GM08714 (cell line): ENCODE results near the gene MRAP2.

Experiments used
- H3K4me3 ChIP-seq: fragments of 200-500 bp; sonication (Bioruptor generic); 2 replicates; pipeline ENCODE4 v1.5.1; 2014; ENCODE audit warnings: mild to moderate bottlenecking, low read length, inconsistent platforms
- ZNF274 ChIP-seq: IDR thresholded peaks from 2 replicates; pipeline ENCODE4 v1.6.1; 2012; ENCODE audit warnings: mild to moderate bottlenecking, low read depth, low read length

The MRAP2 gene, protein sequence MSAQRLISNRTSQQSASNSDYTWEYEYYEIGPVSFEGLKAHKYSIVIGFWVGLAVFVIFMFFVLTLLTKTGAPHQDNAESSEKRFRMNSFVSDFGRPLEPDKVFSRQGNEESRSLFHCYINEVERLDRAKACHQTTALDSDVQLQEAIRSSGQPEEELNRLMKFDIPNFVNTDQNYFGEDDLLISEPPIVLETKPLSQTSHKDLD

GRCh38 chr6:84033523-84034451 lies at the start of gene MRAP2:
Gene MRAP2 (plus strand): TSS chr6:84033772. CDS start chr6:84055319, 21,547 bp downstream.
- H3K4me3 ChIP-seq: peak within 1 kb of the TSS; percentile 62
- TF ChIP-seq ZNF274: no peak

GRCh38 chr6:83984411-83984810 lies 49.2 kb upstream of the MRAP2 start:
- no peak overlapping the region for H3K4me3 ChIP-seq
- TF ChIP-seq ZNF274: no peak

DNA sequence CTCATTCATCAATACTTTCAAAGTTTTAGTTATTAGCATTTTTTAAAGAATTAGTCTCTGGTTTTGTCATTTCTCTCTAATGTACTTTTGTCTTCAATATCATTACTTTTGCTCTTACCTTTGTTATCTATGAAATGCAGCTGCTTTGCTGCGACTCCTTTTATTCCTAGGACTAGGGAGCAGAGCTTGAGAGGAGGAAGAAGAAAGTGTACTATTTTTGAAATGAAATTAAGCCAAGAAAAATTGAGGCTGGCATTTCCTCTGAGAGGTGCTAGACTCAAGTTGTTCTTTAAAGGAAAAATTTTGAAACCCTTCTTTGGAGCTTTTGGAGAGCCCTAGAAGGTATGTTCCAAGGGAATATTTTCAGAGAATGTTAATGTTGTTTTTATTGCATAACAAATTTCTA lies 48.3 kb upstream of the MRAP2 start:
- TF ChIP-seq ZNF274: no peak
- no peak overlapping the region for H3K4me3 ChIP-seq

DNA sequence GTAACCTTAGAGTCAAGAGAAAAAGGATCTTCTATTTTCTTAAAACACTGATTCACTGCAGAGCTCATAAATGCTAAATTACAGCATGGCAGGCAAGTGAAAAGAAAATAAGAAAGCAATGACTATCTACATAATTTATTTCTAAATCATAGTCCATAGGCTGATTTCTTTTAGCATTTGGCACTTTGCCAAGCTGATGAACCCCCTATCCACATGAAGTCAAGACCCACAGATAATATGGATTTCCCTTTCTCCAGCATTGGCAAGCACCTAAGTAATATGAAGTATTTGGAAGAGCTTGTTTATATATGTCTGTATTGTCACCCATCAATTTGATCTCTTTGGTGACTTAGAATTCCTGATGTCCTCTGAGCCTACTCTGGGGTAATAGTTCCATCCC lies 47.9 kb upstream of the MRAP2 start:
- TF ChIP-seq ZNF274: no peak
- no peak overlapping the region for H3K4me3 ChIP-seq

- no peak for TF ChIP-seq ZNF274
Observed at GRCh38 chr6:83998021-83998584, 35.5 kb upstream of the MRAP2 start.

DNA sequence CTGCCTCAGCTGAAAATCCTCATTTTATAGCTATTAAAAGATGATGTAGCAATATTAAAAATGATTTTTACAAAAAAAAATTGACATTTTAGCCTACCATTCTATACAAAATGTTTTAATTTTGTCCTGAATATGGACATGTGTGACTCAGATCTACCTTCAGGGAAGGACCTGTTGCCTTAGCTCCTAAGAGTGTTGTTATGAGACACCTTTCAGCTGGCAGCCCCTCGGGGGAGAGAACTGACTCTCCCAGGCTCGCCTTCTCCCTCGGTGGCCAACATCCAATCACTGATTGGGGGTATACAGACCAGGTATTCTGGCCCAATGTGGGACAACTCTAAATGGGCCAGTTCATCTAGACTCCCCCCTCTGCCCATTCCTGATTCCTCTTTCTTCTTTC lies 32.5 kb upstream of the MRAP2 start:
- TF ChIP-seq ZNF274: no peak
- H3K4me3 ChIP-seq: no peak overlapping the region

More at GRCh38 chr6:83998021-83998584, 35.5 kb upstream of the MRAP2 start:
- no peak overlapping the region for H3K4me3 ChIP-seq

GRCh38 chr6:84002226-84002625 lies 31.3 kb upstream of the MRAP2 start:
- H3K4me3 ChIP-seq: no peak overlapping the region
- TF ChIP-seq ZNF274: no peak

DNA sequence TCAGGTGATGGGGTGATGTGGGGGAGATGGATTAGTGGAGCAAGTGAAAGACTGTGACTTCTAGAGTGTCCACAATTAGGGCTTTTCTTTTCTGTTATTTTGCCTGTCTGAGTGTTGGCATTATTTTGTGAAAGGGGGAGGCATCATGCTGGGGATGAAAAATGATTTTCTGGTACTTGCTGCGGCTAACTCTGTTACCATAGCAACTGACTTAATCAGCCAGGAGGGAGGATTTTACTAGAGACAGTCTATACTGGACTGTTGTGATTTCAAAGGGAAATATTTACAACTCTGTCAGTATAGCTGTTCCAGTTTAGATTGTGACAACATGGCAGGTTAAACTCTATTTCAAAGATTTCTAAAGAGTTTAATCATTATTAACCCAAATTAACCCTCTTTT lies 30.4 kb upstream of the MRAP2 start:
- H3K4me3 ChIP-seq: no peak overlapping the region
- TF ChIP-seq ZNF274: no peak

GRCh38 chr6:84003654-84004053 lies 29.9 kb upstream of the MRAP2 start:
- no peak for TF ChIP-seq ZNF274

GRCh38 chr6:84007871-84008270 lies 25.7 kb upstream of the MRAP2 start:
- no peak overlapping the region for H3K4me3 ChIP-seq
- no peak for TF ChIP-seq ZNF274

More at GRCh38 chr6:84003654-84004053, 29.9 kb upstream of the MRAP2 start:
- H3K4me3 ChIP-seq: no peak overlapping the region

DNA sequence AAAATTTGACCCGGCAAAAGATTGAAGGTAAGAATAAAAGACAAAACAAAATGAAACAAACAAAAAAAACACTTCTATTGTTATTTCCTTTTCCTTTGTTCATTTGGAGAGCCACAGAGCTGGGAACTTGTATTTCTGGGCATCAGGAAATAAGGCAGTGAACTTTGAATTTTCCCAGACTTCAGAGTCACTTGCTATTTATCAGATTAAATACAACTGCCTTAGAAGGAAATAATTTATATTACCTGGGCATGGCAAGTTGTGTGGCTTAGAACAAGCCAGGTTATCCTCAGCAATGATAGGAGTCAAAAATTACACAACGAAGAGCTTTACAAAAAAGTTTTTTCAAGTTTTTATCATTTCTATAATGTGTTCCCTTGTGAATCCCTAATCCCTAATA lies 20.2 kb upstream of the MRAP2 start:
- H3K4me3 ChIP-seq: no peak overlapping the region
- TF ChIP-seq ZNF274: no peak

DNA sequence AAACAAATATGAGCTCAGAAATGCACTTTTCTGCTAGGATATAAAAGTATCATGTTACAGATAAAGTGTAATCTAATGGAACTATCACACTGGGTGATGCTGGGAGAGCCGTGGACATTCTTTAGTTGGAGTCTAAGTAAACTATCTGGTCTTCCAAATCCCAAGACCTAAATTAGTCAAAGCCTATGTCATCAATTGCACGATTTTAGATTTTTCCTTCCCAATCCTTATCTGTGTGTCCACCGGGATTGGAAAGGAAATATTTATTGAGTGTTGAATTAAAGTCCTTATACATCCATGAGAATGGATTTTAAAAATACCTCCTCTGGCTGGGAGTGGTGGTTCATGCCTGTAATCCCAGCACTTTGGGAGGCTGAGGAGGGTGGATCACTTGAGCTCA lies 19.6 kb upstream of the MRAP2 start:
- no peak overlapping the region for H3K4me3 ChIP-seq
- TF ChIP-seq ZNF274: no peak

DNA sequence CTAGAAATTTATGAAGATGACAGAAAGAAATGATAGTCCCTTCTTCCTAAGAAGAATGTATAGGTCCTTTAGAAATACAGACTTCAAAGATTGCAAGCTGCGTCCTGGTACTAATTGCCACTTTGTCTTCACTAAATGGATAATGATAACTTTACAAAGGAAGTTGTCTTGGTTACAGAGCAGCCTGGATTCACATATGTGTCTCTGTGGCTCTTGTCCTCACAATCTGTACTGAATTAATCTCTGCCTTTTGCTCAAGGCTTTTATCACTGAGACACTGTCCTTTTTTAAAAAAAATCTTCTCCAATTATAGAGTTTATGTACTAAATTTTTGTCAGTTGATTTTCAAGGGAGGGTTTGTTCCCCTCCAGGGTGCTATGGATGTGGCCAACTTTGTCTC lies 17.5 kb upstream of the MRAP2 start:
- H3K4me3 ChIP-seq: no peak overlapping the region
- TF ChIP-seq ZNF274: no peak

DNA sequence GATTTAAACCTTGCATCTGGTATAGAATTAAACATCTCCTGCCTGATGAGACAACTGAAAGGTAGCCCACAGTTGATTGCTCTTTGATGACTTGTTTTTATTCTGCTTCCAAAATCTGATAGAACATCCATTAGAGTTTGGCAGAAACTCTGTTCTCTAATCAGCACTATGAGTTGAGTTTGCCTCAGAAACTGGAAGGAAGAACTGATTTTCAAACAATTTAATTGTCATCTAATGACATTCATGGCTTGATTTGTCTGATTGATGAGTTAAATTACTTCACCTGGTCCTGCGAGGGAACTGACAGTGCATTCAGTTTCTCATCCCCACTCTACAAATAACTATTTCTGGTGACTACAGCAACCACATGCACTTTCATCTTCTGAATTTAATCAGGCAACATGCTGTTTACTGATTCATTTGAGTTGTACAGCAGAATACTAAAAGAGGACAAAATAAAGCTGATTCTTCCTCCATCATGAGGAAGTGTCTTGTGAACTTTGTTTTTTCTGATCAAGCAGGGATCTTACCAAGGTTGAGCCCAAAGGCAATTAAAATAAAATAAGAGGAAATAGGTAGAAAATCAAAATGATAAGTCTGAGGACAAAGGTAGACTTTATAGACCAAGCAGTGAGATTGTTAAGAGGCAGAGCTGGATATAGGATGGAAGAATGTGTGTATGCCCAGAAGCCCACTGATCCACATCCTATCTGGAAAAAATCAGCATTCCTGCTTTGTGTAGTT lies 15.7 kb upstream of the MRAP2 start:
- H3K4me3 ChIP-seq: no peak overlapping the region
- TF ChIP-seq ZNF274: no peak

- no peak overlapping the region for H3K4me3 ChIP-seq
- TF ChIP-seq ZNF274: no peak
Observed at GRCh38 chr6:84018453-84019061, 15.0 kb upstream of the MRAP2 start.
